Measurements from ENCODE around the gene SERTAD1.
"Not testable (repeated sequence)": the region's sequence is repeated elsewhere in the genome, so short reads cannot be mapped to it uniquely, and the experiment has no call there.

SERTAD1 gene

GRCh38 chr19:40464059-40465024 is 38.5 kb upstream of the SERTAD1 start:
- peaks cover 9% of the 10 kb centered on the region for H3K79me2 ChIP-seq (ENCODE audit: control insufficient read depth, insufficient read depth, low read length, unreplicated experiment)
- peak overlapping the region; percentile 54 for H2AFZ ChIP-seq (ENCODE audit: low read length, unreplicated experiment)
- H3K4me1 ChIP-seq (ENCODE audit: control insufficient read depth, insufficient read depth, low read length, unreplicated experiment): peaks cover 13% of the 10 kb centered on the region
- no peaks in the 10 kb centered on the region for H3K36me3 ChIP-seq (ENCODE audit: insufficient read depth, low read length)
- H3K4me3 ChIP-seq (ENCODE audit: low read depth, low read length): peak overlapping the region; percentile 91
- peaks cover 4% of the 10 kb centered on the region; the same call in 1 of the 2 replicates for H3K27me3 ChIP-seq (ENCODE audit: insufficient read depth, low read length)
- peak overlapping the region; percentile 71 for H3K27ac ChIP-seq (ENCODE audit: low read depth, low read length)

- not testable (repeated sequence) for H3K36me3 ChIP-seq (ENCODE audit: insufficient read depth, low read length); H3K79me2 ChIP-seq (ENCODE audit: control insufficient read depth, insufficient read depth, low read length, unreplicated experiment); H2AFZ ChIP-seq (ENCODE audit: low read length, unreplicated experiment); H3K27me3 ChIP-seq (ENCODE audit: insufficient read depth, low read length); H3K27ac ChIP-seq (ENCODE audit: low read depth, low read length); H3K4me3 ChIP-seq (ENCODE audit: low read depth, low read length)
- H3K4me1 ChIP-seq (ENCODE audit: control insufficient read depth, insufficient read depth, low read length, unreplicated experiment): peaks cover 13% of the 10 kb centered on the region
These were observed 37.8 kb upstream of the SERTAD1 start for GRCh38 chr19:40463587-40464037.

GRCh38 chr19:40461669-40462221 is 36.0 kb upstream of the SERTAD1 start:
- Histone ChIP-seq H3K4me3 (ENCODE audit: low read depth, low read length) (no peak overlapping the region), H3K79me2 (ENCODE audit: control insufficient read depth, insufficient read depth, low read length, unreplicated experiment) (peaks cover 9% of the 10 kb centered on the region), H3K27me3 (ENCODE audit: insufficient read depth, low read length) (peaks cover 4% of the 10 kb centered on the region; the same call in 1 of the 2 replicates), H3K4me1 (ENCODE audit: control insufficient read depth, insufficient read depth, low read length, unreplicated experiment) (peaks cover 13% of the 10 kb centered on the region), H3K27ac (ENCODE audit: low read depth, low read length) (no peak overlapping the region), H3K36me3 (ENCODE audit: insufficient read depth, low read length) (no peaks in the 10 kb centered on the region), H2AFZ (ENCODE audit: low read length, unreplicated experiment) (no peak overlapping the region)

- no peak overlapping the region for H3K27ac ChIP-seq (ENCODE audit: low read depth, low read length)
- no peaks in the 10 kb centered on the region for H3K27me3 ChIP-seq (ENCODE audit: insufficient read depth, low read length)
- peaks cover 9% of the 10 kb centered on the region for H3K79me2 ChIP-seq (ENCODE audit: control insufficient read depth, insufficient read depth, low read length, unreplicated experiment)
- H3K4me1 ChIP-seq (ENCODE audit: control insufficient read depth, insufficient read depth, low read length, unreplicated experiment): peaks cover 7% of the 10 kb centered on the region
- H3K4me3 ChIP-seq (ENCODE audit: low read depth, low read length): no peak overlapping the region
- no peak overlapping the region for H2AFZ ChIP-seq (ENCODE audit: low read length, unreplicated experiment)
- H3K36me3 ChIP-seq (ENCODE audit: insufficient read depth, low read length): no peaks in the 10 kb centered on the region
These were observed 34.4 kb upstream of the SERTAD1 start for GRCh38 chr19:40460185-40460584.

- Histone ChIP-seq H3K4me1 (ENCODE audit: control insufficient read depth, insufficient read depth, low read length, unreplicated experiment) (no peaks in the 10 kb centered on the region), H2AFZ (ENCODE audit: low read length, unreplicated experiment) (no peak overlapping the region), H3K27ac (ENCODE audit: low read depth, low read length) (no peak overlapping the region), H3K36me3 (ENCODE audit: insufficient read depth, low read length) (no peaks in the 10 kb centered on the region), H3K27me3 (ENCODE audit: insufficient read depth, low read length) (no peaks in the 10 kb centered on the region), H3K4me3 (ENCODE audit: low read depth, low read length) (no peak overlapping the region), H3K79me2 (ENCODE audit: control insufficient read depth, insufficient read depth, low read length, unreplicated experiment) (peaks cover 3% of the 10 kb centered on the region)
These were observed 32.8 kb upstream of the SERTAD1 start for GRCh38 chr19:40458597-40458974.

DNA sequence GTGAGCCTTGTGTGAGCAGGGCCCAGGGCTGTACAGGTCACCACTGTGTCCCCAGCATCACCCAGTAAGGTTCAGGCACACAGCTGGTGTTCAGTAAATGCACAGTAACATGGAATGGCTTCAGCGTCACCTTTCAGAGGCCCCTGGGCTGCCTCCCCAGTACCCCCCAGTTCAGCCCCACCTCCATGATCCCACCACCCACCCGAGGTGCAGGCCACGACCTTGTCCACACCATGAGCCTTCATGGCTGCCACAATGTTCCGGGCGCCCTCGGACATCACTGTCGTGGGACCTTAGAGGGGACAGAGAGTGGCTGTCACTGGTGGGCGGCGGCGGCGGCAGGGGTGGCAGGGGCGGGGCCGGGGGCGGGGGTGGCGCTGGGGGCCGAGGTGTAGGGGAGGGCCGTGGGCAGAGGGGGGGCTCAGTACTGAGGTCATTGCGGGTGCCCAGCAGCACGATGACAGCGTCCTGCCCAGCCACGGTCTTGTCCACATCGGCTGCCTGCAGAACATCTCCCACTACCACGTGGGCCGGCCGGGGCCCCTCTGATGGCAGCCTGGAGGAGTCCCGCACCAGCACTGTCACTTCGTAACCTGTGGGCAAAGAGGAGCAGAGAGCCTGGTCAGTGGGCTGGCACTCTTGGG is 32.3 kb upstream of the SERTAD1 start:
- H3K4me3 ChIP-seq (ENCODE audit: low read depth, low read length): no peak overlapping the region
- peaks cover 2% of the 10 kb centered on the region for H3K79me2 ChIP-seq (ENCODE audit: control insufficient read depth, insufficient read depth, low read length, unreplicated experiment)
- H3K27ac ChIP-seq (ENCODE audit: low read depth, low read length): no peak overlapping the region
- no peaks in the 10 kb centered on the region for H3K36me3 ChIP-seq (ENCODE audit: insufficient read depth, low read length)
- no peak overlapping the region for H2AFZ ChIP-seq (ENCODE audit: low read length, unreplicated experiment)
- H3K4me1 ChIP-seq (ENCODE audit: control insufficient read depth, insufficient read depth, low read length, unreplicated experiment): no peaks in the 10 kb centered on the region
- H3K27me3 ChIP-seq (ENCODE audit: insufficient read depth, low read length): no peaks in the 10 kb centered on the region

- Histone ChIP-seq H3K27ac (ENCODE audit: low read depth, low read length) (no peak overlapping the region), H3K4me1 (ENCODE audit: control insufficient read depth, insufficient read depth, low read length, unreplicated experiment) (no peaks in the 10 kb centered on the region), H2AFZ (ENCODE audit: low read length, unreplicated experiment) (no peak overlapping the region), H3K27me3 (ENCODE audit: insufficient read depth, low read length) (no peaks in the 10 kb centered on the region), H3K79me2 (ENCODE audit: control insufficient read depth, insufficient read depth, low read length, unreplicated experiment) (no peaks in the 10 kb centered on the region), H3K36me3 (ENCODE audit: insufficient read depth, low read length) (no peaks in the 10 kb centered on the region), H3K4me3 (ENCODE audit: low read depth, low read length) (no peak overlapping the region)
These were observed 31.3 kb upstream of the SERTAD1 start for GRCh38 chr19:40457048-40457447.

GRCh38 chr19:40453943-40454342 is 28.2 kb upstream of the SERTAD1 start:
- H3K27ac ChIP-seq (ENCODE audit: low read depth, low read length); H3K27me3 ChIP-seq (ENCODE audit: insufficient read depth, low read length); H3K4me3 ChIP-seq (ENCODE audit: low read depth, low read length); H3K4me1 ChIP-seq (ENCODE audit: control insufficient read depth, insufficient read depth, low read length, unreplicated experiment); H3K79me2 ChIP-seq (ENCODE audit: control insufficient read depth, insufficient read depth, low read length, unreplicated experiment); H3K36me3 ChIP-seq (ENCODE audit: insufficient read depth, low read length); H2AFZ ChIP-seq (ENCODE audit: low read length, unreplicated experiment): not testable (repeated sequence)

DNA sequence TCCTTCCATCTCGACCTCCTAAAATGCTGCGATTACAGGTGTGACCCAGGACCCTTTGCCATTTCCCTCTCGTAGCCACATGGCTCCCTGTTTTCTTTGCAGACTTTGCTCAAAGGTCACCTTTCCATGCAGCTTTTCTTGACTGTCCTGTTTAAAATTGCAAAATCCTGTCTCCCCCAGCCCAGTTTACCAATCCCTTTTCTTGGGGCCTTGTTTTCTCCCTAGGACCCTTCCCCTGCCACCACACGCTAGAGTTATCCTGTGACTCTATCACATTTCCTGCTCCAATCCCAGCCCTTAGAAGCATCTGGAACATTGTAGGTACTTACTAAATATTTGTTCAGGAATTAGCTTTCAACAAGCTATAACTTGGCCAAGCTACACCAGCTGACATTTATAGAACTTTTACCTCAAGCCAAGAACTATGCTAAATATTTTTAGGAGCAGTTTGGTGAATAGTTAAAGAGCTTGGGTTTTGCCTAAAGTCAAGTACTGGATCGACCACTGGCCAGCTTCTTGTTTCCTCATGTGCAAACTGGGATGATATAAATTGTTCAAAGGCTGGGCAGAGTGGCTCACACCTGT is 27.5 kb upstream of the SERTAD1 start:
- no peak overlapping the region for H2AFZ ChIP-seq (ENCODE audit: low read length, unreplicated experiment)
- no peaks in the 10 kb centered on the region for H3K27me3 ChIP-seq (ENCODE audit: insufficient read depth, low read length)
- no peaks in the 10 kb centered on the region for H3K4me1 ChIP-seq (ENCODE audit: control insufficient read depth, insufficient read depth, low read length, unreplicated experiment)
- no peaks in the 10 kb centered on the region for H3K79me2 ChIP-seq (ENCODE audit: control insufficient read depth, insufficient read depth, low read length, unreplicated experiment)
- H3K27ac ChIP-seq (ENCODE audit: low read depth, low read length): no peak overlapping the region
- no peaks in the 10 kb centered on the region for H3K36me3 ChIP-seq (ENCODE audit: insufficient read depth, low read length)
- no peak overlapping the region for H3K4me3 ChIP-seq (ENCODE audit: low read depth, low read length)

GRCh38 chr19:40452016-40452415 is 26.2 kb upstream of the SERTAD1 start:
- no peak overlapping the region for H2AFZ ChIP-seq (ENCODE audit: low read length, unreplicated experiment)

More at GRCh38 chr19:40452016-40452415, 26.2 kb upstream of the SERTAD1 start:
- H3K79me2 ChIP-seq (ENCODE audit: control insufficient read depth, insufficient read depth, low read length, unreplicated experiment): no peaks in the 10 kb centered on the region
- no peak overlapping the region for H3K4me3 ChIP-seq (ENCODE audit: low read depth, low read length)
- no peaks in the 10 kb centered on the region for H3K36me3 ChIP-seq (ENCODE audit: insufficient read depth, low read length)
- no peaks in the 10 kb centered on the region for H3K27me3 ChIP-seq (ENCODE audit: insufficient read depth, low read length)
- H3K4me1 ChIP-seq (ENCODE audit: control insufficient read depth, insufficient read depth, low read length, unreplicated experiment): no peaks in the 10 kb centered on the region
- no peak overlapping the region for H3K27ac ChIP-seq (ENCODE audit: low read depth, low read length)

Measured in ACC112 (cell line).